ENCODE measurements around the gene GKAP1.

GRCh38 chr9:83792746-83793145 is 24.8 kb downstream of the GKAP1 start:
- no peak for TF ChIP-seq CTCF (IDR thresholded peaks at IDR 0.05)
- TF ChIP-seq POLR2A (IDR thresholded peaks at IDR 0.05), result no peak

Data from uterus (tissue), 2 donors.